HS-5 (cell line): ENCODE measurements around the gene PGA5.
A peak's percentile ranks its signal among the peaks of the same experiment; 100 is the strongest.

Experiments used
- DNase-seq: peaks from one replicate; pipeline ENCODE4 v3.0.0-alpha.2; 2012; ENCODE audit warnings: low read depth

Gene PGA5

GRCh38 chr11:61294717-61295595, 54.0 kb downstream of the PGA5 start, which contains the start of gene VWCE:
Gene VWCE, minus strand, starts transcription at chr11:61295316. Its CDS starts 279 bp downstream, at chr11:61295037.
- no peak for DNase-seq

- DNase-seq = no peak
Measured at GRCh38 chr11:61295596-61295926, 54.6 kb downstream of the PGA5 start.

- DNase-seq = no peak
Measured at GRCh38 chr11:61297341-61297740, 56.4 kb downstream of the PGA5 start.

GRCh38 chr11:61297746-61298145, 56.8 kb downstream of the PGA5 start:
- DNase-seq = peak; percentile 58

DNA sequence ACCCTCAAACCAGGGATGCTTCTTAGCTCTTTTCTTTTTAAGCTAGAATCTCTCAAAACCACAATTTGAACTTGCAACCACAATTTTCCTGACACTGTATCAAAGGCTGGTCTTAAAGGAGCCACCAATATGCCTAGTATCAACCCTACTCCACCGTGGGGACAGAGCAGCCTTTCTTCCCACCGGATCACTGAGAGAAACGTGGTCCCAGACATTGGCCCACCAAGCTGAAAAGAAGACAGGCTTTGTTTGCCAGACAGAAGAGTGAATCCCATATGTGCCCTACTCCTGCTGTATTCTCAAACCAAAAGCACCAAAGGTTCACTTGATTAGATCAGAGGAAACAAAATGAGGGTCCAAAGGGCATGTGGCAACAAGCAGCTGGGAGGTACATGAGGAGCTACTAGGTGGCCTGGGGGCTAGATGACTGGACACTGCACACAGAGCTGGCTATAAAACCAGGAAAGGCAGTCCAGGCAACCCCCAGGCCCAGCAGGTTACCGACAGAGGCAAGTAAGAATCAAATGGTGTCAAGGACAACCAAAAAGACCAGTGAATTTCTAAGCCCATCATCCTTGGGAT, 57.8 kb downstream of the PGA5 start:
- no peak for DNase-seq
